ENCODE data around the gene BAHCC1.

Gene BAHCC1

DNA sequence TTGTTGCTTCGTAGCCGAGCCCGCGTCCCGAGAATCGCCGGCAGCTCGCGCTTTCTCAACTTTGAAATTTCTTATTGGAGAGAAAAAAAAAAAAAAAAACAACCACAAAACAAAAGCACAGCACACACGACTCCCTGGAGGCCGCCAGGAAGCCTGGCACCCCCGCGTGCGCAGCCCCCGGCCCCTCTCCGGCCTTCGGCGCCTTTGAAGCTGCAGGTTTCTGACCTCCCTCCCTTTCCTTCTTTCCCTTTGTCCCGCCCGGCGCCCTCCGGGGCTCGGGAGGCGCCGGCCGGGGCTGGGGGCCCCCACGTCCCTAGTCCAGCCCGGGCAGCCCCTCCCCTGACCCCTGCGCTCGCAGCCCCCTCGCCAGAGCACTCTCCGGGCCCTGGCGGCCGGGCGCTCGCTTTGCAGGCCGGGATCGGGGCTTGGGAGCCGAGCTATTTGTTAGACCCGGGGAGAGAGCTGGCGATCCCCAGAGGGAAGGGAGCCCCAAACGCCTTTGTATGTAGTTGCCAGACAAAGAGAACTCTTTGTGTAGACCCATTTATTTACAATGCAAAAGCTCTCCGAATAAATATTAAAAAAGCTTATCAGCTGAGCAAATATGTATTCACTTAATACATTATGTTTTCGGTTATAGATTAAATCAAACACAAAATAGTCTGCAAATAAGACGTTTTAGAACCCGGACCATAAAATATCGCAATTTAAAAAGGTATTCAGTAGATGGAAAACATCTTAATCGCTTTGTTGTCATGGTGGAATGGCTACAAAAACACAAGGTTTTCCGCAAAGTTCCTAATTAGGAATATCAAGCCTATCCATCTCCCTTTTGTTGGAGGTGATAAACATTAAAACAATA, 2.3 kb downstream of the BAHCC1 start:
- ChIA-PET CTCF (interaction anchor here (0.6 to 2.1 kb wide), 8 partner anchors 14 to 197 kb away, joined by 3 to 8 read pairs (median 4); no protein-coding TSS in a partner anchor), POLR2A (interaction anchor here (0.6 to 6.5 kb wide), 28 partner anchors 12 to 1152 kb away, joined by 3 to 52 read pairs (median 4); partner anchors contain the start of genes MRPL12 and SLC38A10)
- peak overlapping the region; percentile 92 for H3K4me3 ChIP-seq (ENCODE audit: low read depth, low read length)
- H3K27ac ChIP-seq (ENCODE audit: extremely low read depth, low read depth, low read length) = peak overlapping the region; percentile 100
- no peaks in the 10 kb centered on the region for H3K9me3 ChIP-seq (ENCODE audit: control insufficient read depth, insufficient read depth, low read depth, low read length)
- H3K36me3 ChIP-seq (ENCODE audit: control insufficient read depth in 2 of 2, insufficient read depth in 1 of 2, low read length in 2 of 2) = peaks cover 0 to 8% of the 10 kb centered on the region in 2 experiments; a peak in 1 of 3 replicates
- H3K4me1 ChIP-seq (ENCODE audit: control insufficient read depth, insufficient read depth, low read length) = peaks cover 15% of the 10 kb centered on the region
- TF ChIP-seq ZNF202 (tag by site-specific recombination; IDR thresholded peaks at IDR 0.05; ENCODE audit: borderline replicate concordance) (no peak), ZNF843 (tag by site-specific recombination; IDR thresholded peaks at IDR 0.05) (no peak), ZNF416 (tag by site-specific recombination; IDR thresholded peaks at IDR 0.05) (no peak), ZNF658 (tag by site-specific recombination; IDR thresholded peaks at IDR 0.05) (no peak), ZSCAN30 (tag by site-specific recombination; IDR thresholded peaks at IDR 0.05) (no peak; the same call in 1 of the 2 replicates), ZNF707 (tag by site-specific recombination; IDR thresholded peaks at IDR 0.05) (no peak), ZNF639 (tag by site-specific recombination; IDR thresholded peaks at IDR 0.05) (peak; percentile 60), ZNF837 (tag by site-specific recombination; IDR thresholded peaks at IDR 0.05) (peak; percentile 97), ZNF561 (tag by site-specific recombination; IDR thresholded peaks at IDR 0.05; ENCODE audit: borderline replicate concordance) (peak; percentile 22; the same call in 1 of the 2 replicates), GLIS2 (tag by site-specific recombination; IDR thresholded peaks at IDR 0.05) (peak; percentile 100), ZNF148 (tag by site-specific recombination; IDR thresholded peaks at IDR 0.05; ENCODE audit: borderline replicate concordance) (no peak), ZNF660 (tag by site-specific recombination; IDR thresholded peaks at IDR 0.05) (peak; percentile 42; the same call in 1 of the 2 replicates), ZFP41 (tag by site-specific recombination; IDR thresholded peaks at IDR 0.05; ENCODE audit: borderline replicate concordance) (no peak), ZNF560 (tag by site-specific recombination; IDR thresholded peaks at IDR 0.05; ENCODE audit: borderline replicate concordance) (no peak), TCF7L2 (IDR thresholded peaks at IDR 0.05; ENCODE audit: borderline replicate concordance, low read depth, low read length) (peak; percentile 98), ZNF274 (IDR thresholded peaks at IDR 0.05; ENCODE audit: low read length) (no peak), ZNF274 (tag by site-specific recombination; IDR thresholded peaks at IDR 0.05; ENCODE audit: borderline replicate concordance) (no peak), ZNF792 (tag by site-specific recombination; IDR thresholded peaks at IDR 0.05) (no peak; the same call in 1 of the 2 replicates), SCRT1 (tag by site-specific recombination; IDR thresholded peaks at IDR 0.05; ENCODE audit: borderline replicate concordance) (no peak), ZNF23 (tag by site-specific recombination; IDR thresholded peaks at IDR 0.05; ENCODE audit: borderline replicate concordance) (no peak), ZNF239 (tag by site-specific recombination; IDR thresholded peaks at IDR 0.05) (no peak), ZNF423 (tag by site-specific recombination; IDR thresholded peaks at IDR 0.05) (no peak), WT1 (tag by site-specific recombination; IDR thresholded peaks at IDR 0.05) (peak; percentile 62), ZNF621 (tag by site-specific recombination; IDR thresholded peaks at IDR 0.05) (no peak), PBX3 (CRISPR knock-in tag; IDR thresholded peaks at IDR 0.05) (no peak)
- TF ChIP-seq, protein P1, sequence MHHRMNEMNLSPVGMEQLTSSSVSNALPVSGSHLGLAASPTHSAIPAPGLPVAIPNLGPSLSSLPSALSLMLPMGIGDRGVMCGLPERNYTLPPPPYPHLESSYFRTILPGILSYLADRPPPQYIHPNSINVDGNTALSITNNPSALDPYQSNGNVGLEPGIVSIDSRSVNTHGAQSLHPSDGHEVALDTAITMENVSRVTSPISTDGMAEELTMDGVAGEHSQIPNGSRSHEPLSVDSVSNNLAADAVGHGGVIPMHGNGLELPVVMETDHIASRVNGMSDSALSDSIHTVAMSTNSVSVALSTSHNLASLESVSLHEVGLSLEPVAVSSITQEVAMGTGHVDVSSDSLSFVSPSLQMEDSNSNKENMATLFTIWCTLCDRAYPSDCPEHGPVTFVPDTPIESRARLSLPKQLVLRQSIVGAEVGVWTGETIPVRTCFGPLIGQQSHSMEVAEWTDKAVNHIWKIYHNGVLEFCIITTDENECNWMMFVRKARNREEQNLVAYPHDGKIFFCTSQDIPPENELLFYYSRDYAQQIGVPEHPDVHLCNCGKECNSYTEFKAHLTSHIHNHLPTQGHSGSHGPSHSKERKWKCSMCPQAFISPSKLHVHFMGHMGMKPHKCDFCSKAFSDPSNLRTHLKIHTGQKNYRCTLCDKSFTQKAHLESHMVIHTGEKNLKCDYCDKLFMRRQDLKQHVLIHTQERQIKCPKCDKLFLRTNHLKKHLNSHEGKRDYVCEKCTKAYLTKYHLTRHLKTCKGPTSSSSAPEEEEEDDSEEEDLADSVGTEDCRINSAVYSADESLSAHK (tag by site-specific recombination; IDR thresholded peaks at IDR 0.05) = no peak

All from HEK293 (cell line).